Ishikawa (cell line): ENCODE results near the gene TNFRSF1B.
A peak's percentile ranks its signal among the peaks of the same experiment; 100 is the strongest.

Experiments
- CEBPB ChIP-seq: IDR thresholded peaks from 2 replicates; pipeline ENCODE4 v1.6.1; 2012
- CREB1 ChIP-seq: IDR thresholded peaks from 2 replicates; pipeline ENCODE4 v1.6.1; 2012; ENCODE audit warnings: low read depth
- EGR1 ChIP-seq: IDR thresholded peaks from 2 replicates; pipeline ENCODE4 v1.6.1; 2012
- EP300 ChIP-seq: IDR thresholded peaks from 2 replicates; pipeline ENCODE4 v1.6.1; 2012; ENCODE audit warnings: borderline replicate concordance
- FOXM1 ChIP-seq: IDR thresholded peaks from 2 replicates; pipeline ENCODE4 v1.6.1; 2012; ENCODE audit warnings: low read depth, borderline replicate concordance
- MAX ChIP-seq: IDR thresholded peaks from 2 replicates; pipeline ENCODE4 v1.6.1; 2012
- NFIC ChIP-seq: IDR thresholded peaks from 2 replicates; pipeline ENCODE4 v1.6.1; 2012
- RAD21 ChIP-seq: IDR thresholded peaks from 2 replicates; pipeline ENCODE4 v1.6.1; 2012; ENCODE audit warnings: low read depth
- TAF1 ChIP-seq: IDR thresholded peaks from 2 replicates; pipeline ENCODE4 v1.6.1; 2012; ENCODE audit warnings: low read depth, mild to moderate bottlenecking
- TCF12 ChIP-seq: IDR thresholded peaks from 2 replicates; pipeline ENCODE4 v1.6.1; 2012; ENCODE audit warnings: low read depth
- TEAD4 ChIP-seq: IDR thresholded peaks from 2 replicates; pipeline ENCODE4 v1.6.1; 2012
- YY1 ChIP-seq: IDR thresholded peaks from 2 replicates; pipeline ENCODE4 v1.6.1; 2012; ENCODE audit warnings: low read depth
- ZBTB7A ChIP-seq: IDR thresholded peaks from 2 replicates; pipeline ENCODE4 v1.6.1; 2012; ENCODE audit warnings: low read depth
- TF ChIP-seq, protein P1 (sequence below): IDR thresholded peaks from 2 replicates; pipeline ENCODE4 v1.6.1; 2012
- TF ChIP-seq, protein P2 (sequence below): IDR thresholded peaks from 2 replicates; pipeline ENCODE4 v1.6.1; 2012; ENCODE audit warnings: low read depth, mild to moderate bottlenecking

The TNFRSF1B gene

DNA sequence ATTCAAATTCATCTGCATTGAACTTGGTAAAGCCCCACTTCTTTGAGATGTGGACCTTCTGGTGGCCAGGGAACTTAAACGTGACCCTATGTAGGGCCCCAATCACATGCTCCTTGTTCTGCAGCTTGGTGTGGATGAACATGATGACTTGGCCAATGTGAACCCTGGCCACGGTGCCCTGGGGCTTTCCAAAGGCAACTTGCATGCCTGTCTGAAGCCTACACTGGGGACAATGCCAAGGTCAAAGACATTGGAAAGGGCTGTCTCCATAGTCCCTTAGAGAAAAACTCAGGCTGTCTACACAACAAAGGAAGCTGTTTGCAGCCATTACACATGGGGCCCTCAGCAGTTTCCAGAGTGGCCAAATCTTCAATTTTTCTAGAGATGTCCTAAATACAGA, 54.1 kb downstream of the TNFRSF1B start:
- no peak for TF ChIP-seq EGR1
- no peak for TF ChIP-seq TEAD4
- no peak for TF ChIP-seq CEBPB
- no peak for TF ChIP-seq FOXM1
- no peak for TF ChIP-seq EP300
- TF ChIP-seq MAX: no peak
- no peak for TF ChIP-seq NFIC
- no peak for TF ChIP-seq RAD21
- TF ChIP-seq, protein P1, sequence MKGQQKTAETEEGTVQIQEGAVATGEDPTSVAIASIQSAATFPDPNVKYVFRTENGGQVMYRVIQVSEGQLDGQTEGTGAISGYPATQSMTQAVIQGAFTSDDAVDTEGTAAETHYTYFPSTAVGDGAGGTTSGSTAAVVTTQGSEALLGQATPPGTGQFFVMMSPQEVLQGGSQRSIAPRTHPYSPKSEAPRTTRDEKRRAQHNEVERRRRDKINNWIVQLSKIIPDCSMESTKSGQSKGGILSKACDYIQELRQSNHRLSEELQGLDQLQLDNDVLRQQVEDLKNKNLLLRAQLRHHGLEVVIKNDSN: no peak
- TF ChIP-seq YY1: no peak
- no peak for TF ChIP-seq TAF1
- TF ChIP-seq CREB1: no peak
- no peak for TF ChIP-seq TCF12
- TF ChIP-seq, protein P2, sequence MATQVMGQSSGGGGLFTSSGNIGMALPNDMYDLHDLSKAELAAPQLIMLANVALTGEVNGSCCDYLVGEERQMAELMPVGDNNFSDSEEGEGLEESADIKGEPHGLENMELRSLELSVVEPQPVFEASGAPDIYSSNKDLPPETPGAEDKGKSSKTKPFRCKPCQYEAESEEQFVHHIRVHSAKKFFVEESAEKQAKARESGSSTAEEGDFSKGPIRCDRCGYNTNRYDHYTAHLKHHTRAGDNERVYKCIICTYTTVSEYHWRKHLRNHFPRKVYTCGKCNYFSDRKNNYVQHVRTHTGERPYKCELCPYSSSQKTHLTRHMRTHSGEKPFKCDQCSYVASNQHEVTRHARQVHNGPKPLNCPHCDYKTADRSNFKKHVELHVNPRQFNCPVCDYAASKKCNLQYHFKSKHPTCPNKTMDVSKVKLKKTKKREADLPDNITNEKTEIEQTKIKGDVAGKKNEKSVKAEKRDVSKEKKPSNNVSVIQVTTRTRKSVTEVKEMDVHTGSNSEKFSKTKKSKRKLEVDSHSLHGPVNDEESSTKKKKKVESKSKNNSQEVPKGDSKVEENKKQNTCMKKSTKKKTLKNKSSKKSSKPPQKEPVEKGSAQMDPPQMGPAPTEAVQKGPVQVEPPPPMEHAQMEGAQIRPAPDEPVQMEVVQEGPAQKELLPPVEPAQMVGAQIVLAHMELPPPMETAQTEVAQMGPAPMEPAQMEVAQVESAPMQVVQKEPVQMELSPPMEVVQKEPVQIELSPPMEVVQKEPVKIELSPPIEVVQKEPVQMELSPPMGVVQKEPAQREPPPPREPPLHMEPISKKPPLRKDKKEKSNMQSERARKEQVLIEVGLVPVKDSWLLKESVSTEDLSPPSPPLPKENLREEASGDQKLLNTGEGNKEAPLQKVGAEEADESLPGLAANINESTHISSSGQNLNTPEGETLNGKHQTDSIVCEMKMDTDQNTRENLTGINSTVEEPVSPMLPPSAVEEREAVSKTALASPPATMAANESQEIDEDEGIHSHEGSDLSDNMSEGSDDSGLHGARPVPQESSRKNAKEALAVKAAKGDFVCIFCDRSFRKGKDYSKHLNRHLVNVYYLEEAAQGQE: no peak
- TF ChIP-seq ZBTB7A: no peak

GRCh38 chr1:12228979-12229378, 62.2 kb downstream of the TNFRSF1B start:
- TF ChIP-seq NFIC: no peak
- TF ChIP-seq TEAD4: no peak
- no peak for TF ChIP-seq MAX
- no peak for TF ChIP-seq EGR1
- TF ChIP-seq, protein P1: no peak
- TF ChIP-seq FOXM1: no peak

DNA sequence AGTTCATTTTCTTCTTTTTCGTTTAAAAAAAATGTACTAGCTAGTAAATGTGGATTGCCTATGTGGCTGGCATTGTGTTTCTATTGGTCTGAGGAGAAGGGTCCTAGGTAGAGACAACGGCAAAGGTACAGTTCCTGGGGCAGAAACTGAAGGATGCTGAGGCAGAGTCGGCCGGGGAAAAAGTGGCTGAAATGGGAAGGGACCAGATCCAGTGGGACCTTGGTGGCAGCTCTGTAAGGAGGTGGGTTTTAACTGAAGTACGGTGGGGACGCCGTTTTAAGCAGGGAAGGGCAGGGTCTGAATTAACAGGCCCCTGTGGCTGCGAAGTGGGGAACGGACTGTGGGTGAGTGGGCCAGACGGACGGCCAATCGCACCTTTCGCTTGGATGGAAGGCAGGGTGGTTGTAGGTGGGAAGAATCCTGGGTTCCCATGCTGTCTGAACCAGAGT, 62.6 kb downstream of the TNFRSF1B start:
- TF ChIP-seq, protein P2: no peak
- no peak for TF ChIP-seq RAD21
- no peak for TF ChIP-seq TEAD4
- TF ChIP-seq, protein P1: no peak
- TF ChIP-seq CREB1: no peak
- no peak for TF ChIP-seq EGR1
- no peak for TF ChIP-seq ZBTB7A
- TF ChIP-seq EP300: no peak
- TF ChIP-seq YY1: no peak
- no peak for TF ChIP-seq TCF12
- TF ChIP-seq FOXM1: no peak
- no peak for TF ChIP-seq NFIC

- TF ChIP-seq CREB1 (no peak), YY1 (peak; percentile 90), TEAD4 (no peak), RAD21 (peak; percentile 9; the same call in 1 of the 2 replicates), NFIC (no peak), TAF1 (peak; percentile 43; the same call in 1 of the 2 replicates), CEBPB (no peak), MAX (no peak; the same call in 1 of the 2 replicates), TCF12 (no peak), ZBTB7A (peak; percentile 68; the same call in 1 of the 2 replicates), FOXM1 (no peak), EGR1 (no peak; the same call in 1 of the 2 replicates), EP300 (no peak)
- TF ChIP-seq, protein P1: no peak
- TF ChIP-seq, protein P2: no peak
Measured at GRCh38 chr1:12229835-12230548, 63.2 kb downstream of the TNFRSF1B start, which contains the start of gene VPS13D. TSS of gene VPS13D (plus strand) at chr1:12230030. CDS start at chr1:12234267, 4,237 bp downstream.
